DOHH2 (cell line): ENCODE data around the gene APBA2.

Experiments used
- H3F3A ChIP-seq: fragments of 200-600 bp; sonication (generic), shearing (Covaris generic); 2 replicates; pipeline ENCODE4 v1.6.0; 2016; ENCODE audit warnings: antibody characterized with exemption, mild to moderate bottlenecking; ENCODE audit not compliant: control insufficient read depth, insufficient read depth
- H3K27ac ChIP-seq: fragments of 200-600 bp; sonication (generic); 2 replicates; pipeline ENCODE4 v1.5.1; 2014; ENCODE audit warnings: low read depth, mild to moderate bottlenecking, low read length, moderate library complexity
- H3K27me3 ChIP-seq: fragments of 200-600 bp; sonication (generic); 2 replicates; pipeline ENCODE4 v1.6.1; 2014; ENCODE audit warnings: mild to moderate bottlenecking, low read length, mixed read lengths; ENCODE audit not compliant: control insufficient read depth
- H3K36me3 ChIP-seq: fragments of 200-600 bp; sonication (generic); 2 replicates; pipeline ENCODE4 v1.6.1; 2014; ENCODE audit warnings: mild to moderate bottlenecking, low read length, moderate library complexity, mixed read lengths; ENCODE audit not compliant: control insufficient read depth
- H3K4me1 ChIP-seq: fragments of 200-600 bp; sonication (generic); 2 replicates; pipeline ENCODE4 v1.6.1; 2014; ENCODE audit warnings: mild to moderate bottlenecking, low read length, mixed read lengths; ENCODE audit not compliant: control insufficient read depth
- H3K4me2 ChIP-seq: fragments of 200-600 bp; sonication (generic); 2 replicates; pipeline ENCODE4 v1.6.0; 2014; ENCODE audit warnings: mild to moderate bottlenecking, low read length, moderate library complexity
- H3K4me3 ChIP-seq: fragments of 200-600 bp; sonication (generic); 2 replicates; pipeline ENCODE4 v1.5.1; 2014; ENCODE audit warnings: mild to moderate bottlenecking, low read length, mixed read lengths
- H3K79me2 ChIP-seq: fragments of 200-600 bp; sonication (generic); 2 replicates; pipeline ENCODE4 v1.6.1; 2014; ENCODE audit warnings: mild to moderate bottlenecking, low read length, mixed read lengths; ENCODE audit not compliant: control insufficient read depth
- H3K9me2 ChIP-seq: fragments of 200-600 bp; sonication (generic); replicated peaks from 2 replicates; pipeline ENCODE4 v1.6.1; 2014; ENCODE audit warnings: mild to moderate bottlenecking, low read length, mixed read lengths; ENCODE audit not compliant: control insufficient read depth
- H3K9me3 ChIP-seq: fragments of 200-600 bp; sonication (generic); 2 replicates; pipeline ENCODE4 v1.6.1; 2014; ENCODE audit warnings: antibody characterized with exemption, low read length, mixed read lengths; ENCODE audit not compliant: control insufficient read depth, insufficient read depth
- H4K20me1 ChIP-seq: fragments of 200-600 bp; sonication (generic); 2 replicates; pipeline ENCODE4 v1.6.0; 2014; ENCODE audit warnings: low read depth, mild to moderate bottlenecking, antibody characterized with exemption, low read length, moderate library complexity; ENCODE audit not compliant: control insufficient read depth, insufficient read depth
- EZH2phosphoT487 ChIP-seq: fragments of 200-600 bp; sonication (generic); IDR thresholded peaks from 2 replicates; pipeline ENCODE4 v1.6.1; 2017; ENCODE audit warnings: borderline replicate concordance, mild to moderate bottlenecking, antibody characterized with exemption, low read length, moderate library complexity, mixed read lengths
- TF ChIP-seq, protein P1 (sequence below): fragments of 200-600 bp; sonication (generic); IDR thresholded peaks from one replicate; pipeline ENCODE4 v1.5.1; 2014; ENCODE audit warnings: antibody characterized with exemption, mild to moderate bottlenecking, low read depth, low read length; ENCODE audit not compliant: poor library complexity, severe bottlenecking

Gene APBA2

GRCh38 chr15:29092376-29093064, 206.7 kb downstream of the APBA2 start:
- H3K9me3 ChIP-seq = no peaks in the 10 kb centered on the region
- H3K4me2 ChIP-seq = no peak overlapping the region
- no peaks in the 10 kb centered on the region for H3K79me2 ChIP-seq
- H4K20me1 ChIP-seq = no peaks in the 10 kb centered on the region
- H3K4me1 ChIP-seq = peaks cover 4% of the 10 kb centered on the region; the same call in 1 of the 2 replicates
- no peak overlapping the region for H3K27ac ChIP-seq
- no peak overlapping the region for H3K4me3 ChIP-seq
- H3K9me2 ChIP-seq = no peaks in the 10 kb centered on the region
- H3K27me3 ChIP-seq = no peaks in the 10 kb centered on the region
- no peaks in the 10 kb centered on the region for H3K36me3 ChIP-seq
- TF ChIP-seq, protein P1, sequence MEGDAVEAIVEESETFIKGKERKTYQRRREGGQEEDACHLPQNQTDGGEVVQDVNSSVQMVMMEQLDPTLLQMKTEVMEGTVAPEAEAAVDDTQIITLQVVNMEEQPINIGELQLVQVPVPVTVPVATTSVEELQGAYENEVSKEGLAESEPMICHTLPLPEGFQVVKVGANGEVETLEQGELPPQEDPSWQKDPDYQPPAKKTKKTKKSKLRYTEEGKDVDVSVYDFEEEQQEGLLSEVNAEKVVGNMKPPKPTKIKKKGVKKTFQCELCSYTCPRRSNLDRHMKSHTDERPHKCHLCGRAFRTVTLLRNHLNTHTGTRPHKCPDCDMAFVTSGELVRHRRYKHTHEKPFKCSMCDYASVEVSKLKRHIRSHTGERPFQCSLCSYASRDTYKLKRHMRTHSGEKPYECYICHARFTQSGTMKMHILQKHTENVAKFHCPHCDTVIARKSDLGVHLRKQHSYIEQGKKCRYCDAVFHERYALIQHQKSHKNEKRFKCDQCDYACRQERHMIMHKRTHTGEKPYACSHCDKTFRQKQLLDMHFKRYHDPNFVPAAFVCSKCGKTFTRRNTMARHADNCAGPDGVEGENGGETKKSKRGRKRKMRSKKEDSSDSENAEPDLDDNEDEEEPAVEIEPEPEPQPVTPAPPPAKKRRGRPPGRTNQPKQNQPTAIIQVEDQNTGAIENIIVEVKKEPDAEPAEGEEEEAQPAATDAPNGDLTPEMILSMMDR = no peak
- TF ChIP-seq EZH2phosphoT487 = no peak
- no peaks in the 10 kb centered on the region for H3F3A ChIP-seq

DNA sequence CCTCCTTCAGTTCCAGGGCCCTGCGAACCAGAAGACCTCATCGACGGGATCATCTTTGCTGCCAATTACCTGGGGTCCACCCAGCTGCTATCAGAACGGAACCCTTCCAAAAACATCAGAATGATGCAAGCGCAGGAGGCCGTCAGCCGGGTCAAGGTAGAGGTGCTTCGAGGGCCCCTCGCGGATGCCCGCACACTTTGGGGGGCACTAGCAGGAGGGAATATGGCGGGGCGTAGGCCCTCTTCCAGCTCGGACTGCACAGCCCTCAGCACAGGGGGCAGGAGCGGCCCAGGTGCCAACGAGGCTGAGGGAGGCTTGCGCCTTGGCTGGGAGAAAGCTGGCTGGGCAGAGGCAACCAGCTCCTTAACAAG, 207.3 kb downstream of the APBA2 start:
- Histone ChIP-seq H4K20me1 (no peaks in the 10 kb centered on the region), H3K27ac (no peak overlapping the region), H3K27me3 (no peaks in the 10 kb centered on the region), H3K36me3 (no peaks in the 10 kb centered on the region), H3K9me2 (no peaks in the 10 kb centered on the region), H3K4me3 (no peak overlapping the region), H3K4me1 (peaks cover 4% of the 10 kb centered on the region; the same call in 1 of the 2 replicates), H3K9me3 (no peaks in the 10 kb centered on the region), H3K79me2 (no peaks in the 10 kb centered on the region), H3F3A (no peaks in the 10 kb centered on the region), H3K4me2 (no peak overlapping the region)
- no peak for TF ChIP-seq EZH2phosphoT487
- TF ChIP-seq, protein P1 = no peak

- H4K20me1 ChIP-seq = no peaks in the 10 kb centered on the region
- H3K4me3 ChIP-seq = no peak overlapping the region
- H3K4me1 ChIP-seq = peaks cover 4% of the 10 kb centered on the region; the same call in 1 of the 2 replicates
- no peak for TF ChIP-seq EZH2phosphoT487
- TF ChIP-seq, protein P1 = no peak
- no peak overlapping the region for H3K27ac ChIP-seq
- H3K9me2 ChIP-seq = no peaks in the 10 kb centered on the region
- no peaks in the 10 kb centered on the region for H3K36me3 ChIP-seq
- no peaks in the 10 kb centered on the region for H3K79me2 ChIP-seq
- H3K9me3 ChIP-seq = no peaks in the 10 kb centered on the region
- no peak overlapping the region for H3K4me2 ChIP-seq
- H3K27me3 ChIP-seq = no peaks in the 10 kb centered on the region
- no peaks in the 10 kb centered on the region for H3F3A ChIP-seq
Observed at GRCh38 chr15:29093696-29094343, 208.0 kb downstream of the APBA2 start.
